Measurements from ENCODE around the gene SNX14.

GRCh38 chr6:85576476-85576875 is 17.2 kb downstream of the SNX14 start:
- TF ChIP-seq POU6F1 (CRISPR knock-in tag; IDR thresholded peaks at IDR 0.05; ENCODE audit: borderline replicate concordance, low read depth) (no peak), ZC3H10 (CRISPR knock-in tag; IDR thresholded peaks at IDR 0.05) (no peak), RARB (CRISPR knock-in tag; IDR thresholded peaks at IDR 0.05) (no peak), BACH2 (CRISPR knock-in tag; IDR thresholded peaks at IDR 0.05; ENCODE audit: borderline replicate concordance) (no peak), CSDC2 (CRISPR knock-in tag; IDR thresholded peaks at IDR 0.05) (no peak), ARNTL (CRISPR knock-in tag; IDR thresholded peaks at IDR 0.05; ENCODE audit: borderline replicate concordance, low read depth) (no peak), TOX (CRISPR knock-in tag; IDR thresholded peaks at IDR 0.05; ENCODE audit: borderline replicate concordance) (no peak), TSHZ2 (CRISPR knock-in tag; IDR thresholded peaks at IDR 0.05) (no peak), SNAI2 (CRISPR knock-in tag; IDR thresholded peaks at IDR 0.05) (no peak)
- TF ChIP-seq, protein P1, sequence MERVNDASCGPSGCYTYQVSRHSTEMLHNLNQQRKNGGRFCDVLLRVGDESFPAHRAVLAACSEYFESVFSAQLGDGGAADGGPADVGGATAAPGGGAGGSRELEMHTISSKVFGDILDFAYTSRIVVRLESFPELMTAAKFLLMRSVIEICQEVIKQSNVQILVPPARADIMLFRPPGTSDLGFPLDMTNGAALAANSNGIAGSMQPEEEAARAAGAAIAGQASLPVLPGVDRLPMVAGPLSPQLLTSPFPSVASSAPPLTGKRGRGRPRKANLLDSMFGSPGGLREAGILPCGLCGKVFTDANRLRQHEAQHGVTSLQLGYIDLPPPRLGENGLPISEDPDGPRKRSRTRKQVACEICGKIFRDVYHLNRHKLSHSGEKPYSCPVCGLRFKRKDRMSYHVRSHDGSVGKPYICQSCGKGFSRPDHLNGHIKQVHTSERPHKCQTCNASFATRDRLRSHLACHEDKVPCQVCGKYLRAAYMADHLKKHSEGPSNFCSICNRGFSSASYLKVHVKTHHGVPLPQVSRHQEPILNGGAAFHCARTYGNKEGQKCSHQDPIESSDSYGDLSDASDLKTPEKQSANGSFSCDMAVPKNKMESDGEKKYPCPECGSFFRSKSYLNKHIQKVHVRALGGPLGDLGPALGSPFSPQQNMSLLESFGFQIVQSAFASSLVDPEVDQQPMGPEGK (CRISPR knock-in tag; IDR thresholded peaks at IDR 0.05; ENCODE audit: borderline replicate concordance) = no peak
